IPS-NIHi11 (cell line): Measurements from ENCODE around the gene CCDC85A.

Experiments used
- DNase-seq: peaks from one replicate; pipeline ENCODE4 v3.0.0; 2012; ENCODE audit warnings: mixed read lengths, low spot score

CCDC85A gene

GRCh38 chr2:56239030-56239429 lies 55.2 kb downstream of the CCDC85A start:
- no peak for DNase-seq

GRCh38 chr2:56239437-56239836 lies 55.6 kb downstream of the CCDC85A start:
- no peak for DNase-seq

GRCh38 chr2:56240210-56240609 lies 56.4 kb downstream of the CCDC85A start:
- no peak for DNase-seq

GRCh38 chr2:56244506-56244905 lies 60.7 kb downstream of the CCDC85A start:
- DNase-seq: no peak

GRCh38 chr2:56244911-56245530 lies 61.2 kb downstream of the CCDC85A start:
- no peak for DNase-seq

GRCh38 chr2:56248965-56249742 lies 65.4 kb downstream of the CCDC85A start:
- no peak for DNase-seq

GRCh38 chr2:56250153-56250729 lies 66.5 kb downstream of the CCDC85A start:
- no peak for DNase-seq

- DNase-seq: no peak
Measured at GRCh38 chr2:56260415-56260814, 76.6 kb downstream of the CCDC85A start.

GRCh38 chr2:56262241-56262640 lies 78.5 kb downstream of the CCDC85A start:
- no peak for DNase-seq

GRCh38 chr2:56263876-56264275 lies 80.1 kb downstream of the CCDC85A start:
- no peak for DNase-seq

GRCh38 chr2:56266761-56267414 lies 83.1 kb downstream of the CCDC85A start:
- no peak for DNase-seq

- no peak for DNase-seq
Measured at GRCh38 chr2:56267415-56267788, 83.6 kb downstream of the CCDC85A start.

GRCh38 chr2:56268856-56269255 lies 85.1 kb downstream of the CCDC85A start:
- no peak for DNase-seq

GRCh38 chr2:56271275-56271674 lies 87.5 kb downstream of the CCDC85A start:
- DNase-seq: no peak

GRCh38 chr2:56285224-56285623 lies 101.4 kb downstream of the CCDC85A start:
- DNase-seq: no peak

- DNase-seq: no peak
Measured at GRCh38 chr2:56286936-56287335, 103.1 kb downstream of the CCDC85A start.

GRCh38 chr2:56287508-56287907 lies 103.7 kb downstream of the CCDC85A start:
- no peak for DNase-seq

GRCh38 chr2:56287974-56288373 lies 104.2 kb downstream of the CCDC85A start:
- no peak for DNase-seq

- DNase-seq: no peak
Measured at GRCh38 chr2:56288838-56289580, 105.2 kb downstream of the CCDC85A start.

- DNase-seq: no peak
Measured at GRCh38 chr2:56291711-56292110, 107.9 kb downstream of the CCDC85A start.

- DNase-seq: no peak
Measured at GRCh38 chr2:56292951-56293350, 109.2 kb downstream of the CCDC85A start.

- DNase-seq: no peak
Measured at GRCh38 chr2:56295666-56296065, 111.9 kb downstream of the CCDC85A start.
